ENCODE data around the gene LRRFIP1.

DNA sequence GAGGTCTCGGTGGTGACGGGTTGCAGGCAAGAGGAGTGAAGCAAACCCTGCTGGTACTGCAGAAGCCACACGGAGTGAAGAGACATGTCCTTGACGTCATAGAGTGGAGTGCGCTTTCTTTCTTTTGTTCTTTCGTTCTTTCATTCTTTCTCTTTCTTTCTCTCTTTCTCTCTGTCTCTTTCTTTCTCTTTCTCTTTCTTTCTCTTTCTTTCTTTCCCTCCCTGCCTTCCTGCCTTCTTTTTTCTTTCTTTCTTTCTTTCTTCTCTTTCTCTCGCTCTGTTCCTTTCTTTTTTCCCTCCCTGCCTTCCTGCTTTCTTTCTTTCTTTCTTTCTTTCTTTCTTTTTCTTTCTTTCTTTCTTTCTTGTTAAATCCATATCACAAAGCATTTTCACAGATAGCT lies 39.2 kb downstream of the LRRFIP1 start:
- TF ChIP-seq CTCF (IDR thresholded peaks at IDR 0.05 in 8 of 11, conservative IDR thresholded peaks at IDR 0.05 in 3 of 11) = no peak
- no peak for TF ChIP-seq POLR2A (IDR thresholded peaks at IDR 0.05)

Measured in spleen (tissue), 7 donors.